ENCODE measurements around the gene XIRP1. TPM values are rescaled to one million over a fixed set of nuclear protein-coding genes. Genes with fewer than 3 reads are reported as not detected.

Gene XIRP1
- total and polyA plus RNA-seq, 4 donors: 0.01 TPM; not detected in 3

DNA sequence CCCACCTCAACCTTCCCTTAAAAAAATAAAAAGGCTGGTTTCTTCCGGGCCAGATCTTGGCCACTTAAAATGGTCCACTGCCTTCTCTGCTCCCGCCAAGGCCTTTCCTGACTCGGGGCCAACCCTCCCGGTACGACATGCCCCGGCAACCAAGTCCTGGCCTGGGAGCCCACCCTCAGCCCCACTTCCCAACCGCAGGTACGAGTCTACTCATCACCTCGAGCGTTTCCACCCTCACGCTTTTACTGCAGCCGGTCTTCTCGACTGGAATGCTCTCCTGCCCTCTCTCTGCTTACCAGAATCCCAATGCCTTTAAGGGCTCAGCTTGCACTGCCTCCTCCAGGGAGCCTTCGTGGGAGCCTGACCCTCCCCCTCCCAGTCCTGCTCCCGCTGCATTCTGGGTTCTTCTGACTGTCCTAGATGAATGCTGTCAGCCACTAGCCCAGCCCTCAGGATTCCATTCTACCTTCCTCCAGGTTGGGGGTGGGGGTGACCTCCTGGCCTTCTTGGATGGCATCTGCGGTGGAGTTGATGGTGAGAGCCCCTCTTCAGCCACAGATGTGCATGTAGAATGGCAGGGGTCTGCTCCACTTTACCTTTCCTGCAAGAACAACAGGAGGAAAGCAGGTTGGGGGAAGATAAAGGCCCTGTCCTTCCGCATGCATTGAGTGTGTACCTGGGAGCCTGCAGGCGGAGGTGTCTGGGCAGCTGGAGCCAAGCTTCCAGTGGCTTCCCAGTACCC, 37.9 kb downstream of the XIRP1 start:
- WGBS: 59% methylated on average over 18 of the region's 18 CpGs
- no peak for DNase-seq (ENCODE audit: low spot score)
- H3K9me3 ChIP-seq (ENCODE audit: control insufficient read depth in 4 of 4, low read length in 3 of 4): no peaks in the 10 kb centered on the region
- no peaks in the 10 kb centered on the region for H3K27me3 ChIP-seq (ENCODE audit: control insufficient read depth in 4 of 4, insufficient read depth in 4 of 4, low read length in 3 of 4)
- peak overlapping the region; percentile 33 to 83 for H3K27ac ChIP-seq (ENCODE audit: low read depth in 1 of 2, low read length in 2 of 2)
- peaks cover 14 to 45% (median 29%) of the 10 kb centered on the region in 4 donors for H3K4me1 ChIP-seq (ENCODE audit: control insufficient read depth in 4 of 4, insufficient read depth in 4 of 4, low read length in 3 of 4)
- peak; percentile 52 for TF ChIP-seq YY1 (IDR thresholded peaks at IDR 0.05)
- no peak for TF ChIP-seq FOXA2 (IDR thresholded peaks at IDR 0.05)
- TF ChIP-seq RAD21 (IDR thresholded peaks at IDR 0.05): peak in 1 of 2 donors; percentile 4
- peaks cover 0 to 2% (median 0%) of the 10 kb centered on the region in 4 donors for H3K36me3 ChIP-seq (ENCODE audit: control insufficient read depth in 4 of 4, insufficient read depth in 3 of 4, low read depth in 1 of 4, low read length in 3 of 4)
- H3K9ac ChIP-seq (ENCODE audit: low read depth in 1 of 2, low read length in 2 of 2): no peak overlapping the region
- peak overlapping the region; percentile 23 to 83 (median 29) for H3K4me3 ChIP-seq (ENCODE audit: low read depth in 1 of 3, low read length in 3 of 3)

DNA sequence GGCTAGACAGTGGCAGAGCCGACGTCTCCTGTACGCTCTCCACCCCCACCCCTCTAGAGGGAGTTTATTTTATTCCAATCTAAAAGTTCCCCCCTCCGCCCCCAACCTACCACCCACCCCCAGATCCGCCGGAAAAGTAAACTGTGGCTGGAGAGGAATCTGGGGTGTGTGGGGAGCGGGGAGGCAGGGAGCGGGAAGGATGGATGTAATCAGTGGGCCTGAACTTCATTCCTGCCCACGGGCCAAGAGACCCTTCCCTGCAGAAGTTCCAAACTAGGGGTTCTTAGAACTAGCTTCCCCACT, 38.5 kb downstream of the XIRP1 start:
- Histone ChIP-seq H3K4me3 (ENCODE audit: low read depth in 1 of 3, low read length in 3 of 3) (peak overlapping the region; percentile 23 to 83 (median 39)), H3K36me3 (ENCODE audit: control insufficient read depth in 4 of 4, insufficient read depth in 3 of 4, low read depth in 1 of 4, low read length in 3 of 4) (peaks cover 0 to 2% (median 0%) of the 10 kb centered on the region in 4 donors), H3K9ac (ENCODE audit: low read depth in 1 of 2, low read length in 2 of 2) (no peak overlapping the region), H3K27me3 (ENCODE audit: control insufficient read depth in 4 of 4, insufficient read depth in 4 of 4, low read length in 3 of 4) (no peaks in the 10 kb centered on the region), H3K4me1 (ENCODE audit: control insufficient read depth in 4 of 4, insufficient read depth in 4 of 4, low read length in 3 of 4) (peaks cover 10 to 44% (median 29%) of the 10 kb centered on the region in 4 donors), H3K27ac (ENCODE audit: low read depth in 1 of 2, low read length in 2 of 2) (peak overlapping the region; percentile 33 to 83), H3K9me3 (ENCODE audit: control insufficient read depth in 4 of 4, low read length in 3 of 4) (no peaks in the 10 kb centered on the region)
- no peak for TF ChIP-seq JUND (IDR thresholded peaks at IDR 0.05)
- no peak for TF ChIP-seq YY1 (IDR thresholded peaks at IDR 0.05)
- TF ChIP-seq GABPA (IDR thresholded peaks at IDR 0.05 in 1 of 2, conservative IDR thresholded peaks at IDR 0.05 in 1 of 2): no peak
- no peak for TF ChIP-seq FOXA1 (IDR thresholded peaks at IDR 0.05)
- TF ChIP-seq RXRA (IDR thresholded peaks at IDR 0.05): no peak
- TF ChIP-seq, protein P1, sequence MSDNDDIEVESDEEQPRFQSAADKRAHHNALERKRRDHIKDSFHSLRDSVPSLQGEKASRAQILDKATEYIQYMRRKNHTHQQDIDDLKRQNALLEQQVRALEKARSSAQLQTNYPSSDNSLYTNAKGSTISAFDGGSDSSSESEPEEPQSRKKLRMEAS (IDR thresholded peaks at IDR 0.05): no peak
- TF ChIP-seq EGR1 (IDR thresholded peaks at IDR 0.05; ENCODE audit: low read depth in 2 of 2): no peak
- no peak for TF ChIP-seq ZBTB33 (IDR thresholded peaks at IDR 0.05)
- no peak for TF ChIP-seq RAD21 (IDR thresholded peaks at IDR 0.05)
- no peak for TF ChIP-seq CTCF (IDR thresholded peaks at IDR 0.05; ENCODE audit: low read depth, low read length, missing input control)
- no peak for TF ChIP-seq HNF4G (IDR thresholded peaks at IDR 0.05)
- TF ChIP-seq, protein P2, sequence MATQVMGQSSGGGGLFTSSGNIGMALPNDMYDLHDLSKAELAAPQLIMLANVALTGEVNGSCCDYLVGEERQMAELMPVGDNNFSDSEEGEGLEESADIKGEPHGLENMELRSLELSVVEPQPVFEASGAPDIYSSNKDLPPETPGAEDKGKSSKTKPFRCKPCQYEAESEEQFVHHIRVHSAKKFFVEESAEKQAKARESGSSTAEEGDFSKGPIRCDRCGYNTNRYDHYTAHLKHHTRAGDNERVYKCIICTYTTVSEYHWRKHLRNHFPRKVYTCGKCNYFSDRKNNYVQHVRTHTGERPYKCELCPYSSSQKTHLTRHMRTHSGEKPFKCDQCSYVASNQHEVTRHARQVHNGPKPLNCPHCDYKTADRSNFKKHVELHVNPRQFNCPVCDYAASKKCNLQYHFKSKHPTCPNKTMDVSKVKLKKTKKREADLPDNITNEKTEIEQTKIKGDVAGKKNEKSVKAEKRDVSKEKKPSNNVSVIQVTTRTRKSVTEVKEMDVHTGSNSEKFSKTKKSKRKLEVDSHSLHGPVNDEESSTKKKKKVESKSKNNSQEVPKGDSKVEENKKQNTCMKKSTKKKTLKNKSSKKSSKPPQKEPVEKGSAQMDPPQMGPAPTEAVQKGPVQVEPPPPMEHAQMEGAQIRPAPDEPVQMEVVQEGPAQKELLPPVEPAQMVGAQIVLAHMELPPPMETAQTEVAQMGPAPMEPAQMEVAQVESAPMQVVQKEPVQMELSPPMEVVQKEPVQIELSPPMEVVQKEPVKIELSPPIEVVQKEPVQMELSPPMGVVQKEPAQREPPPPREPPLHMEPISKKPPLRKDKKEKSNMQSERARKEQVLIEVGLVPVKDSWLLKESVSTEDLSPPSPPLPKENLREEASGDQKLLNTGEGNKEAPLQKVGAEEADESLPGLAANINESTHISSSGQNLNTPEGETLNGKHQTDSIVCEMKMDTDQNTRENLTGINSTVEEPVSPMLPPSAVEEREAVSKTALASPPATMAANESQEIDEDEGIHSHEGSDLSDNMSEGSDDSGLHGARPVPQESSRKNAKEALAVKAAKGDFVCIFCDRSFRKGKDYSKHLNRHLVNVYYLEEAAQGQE (IDR thresholded peaks at IDR 0.05): no peak
- TF ChIP-seq SP1 (IDR thresholded peaks at IDR 0.05): no peak
- no peak for DNase-seq (ENCODE audit: low spot score)
- 26% methylated on average over 9 of the region's 9 CpGs for WGBS
